NB4 (cell line): Measurements from ENCODE around the gene SAE1.

Experiments
- MYC ChIP-seq: IDR thresholded peaks from 2 replicates; pipeline ENCODE4 v1.6.1; 2011; ENCODE audit warnings: low read depth, low read length
- POLR2A ChIP-seq: IDR thresholded peaks from 2 replicates; pipeline ENCODE4 v1.6.1; 2011; ENCODE audit warnings: mild to moderate bottlenecking; ENCODE audit not compliant: insufficient read length; ENCODE audit errors: extremely low read depth
- TF ChIP-seq, protein P1 (sequence below): IDR thresholded peaks from one replicate; pipeline ENCODE4 v1.5.1; 2012; ENCODE audit warnings: low read depth, low read length

DNA sequence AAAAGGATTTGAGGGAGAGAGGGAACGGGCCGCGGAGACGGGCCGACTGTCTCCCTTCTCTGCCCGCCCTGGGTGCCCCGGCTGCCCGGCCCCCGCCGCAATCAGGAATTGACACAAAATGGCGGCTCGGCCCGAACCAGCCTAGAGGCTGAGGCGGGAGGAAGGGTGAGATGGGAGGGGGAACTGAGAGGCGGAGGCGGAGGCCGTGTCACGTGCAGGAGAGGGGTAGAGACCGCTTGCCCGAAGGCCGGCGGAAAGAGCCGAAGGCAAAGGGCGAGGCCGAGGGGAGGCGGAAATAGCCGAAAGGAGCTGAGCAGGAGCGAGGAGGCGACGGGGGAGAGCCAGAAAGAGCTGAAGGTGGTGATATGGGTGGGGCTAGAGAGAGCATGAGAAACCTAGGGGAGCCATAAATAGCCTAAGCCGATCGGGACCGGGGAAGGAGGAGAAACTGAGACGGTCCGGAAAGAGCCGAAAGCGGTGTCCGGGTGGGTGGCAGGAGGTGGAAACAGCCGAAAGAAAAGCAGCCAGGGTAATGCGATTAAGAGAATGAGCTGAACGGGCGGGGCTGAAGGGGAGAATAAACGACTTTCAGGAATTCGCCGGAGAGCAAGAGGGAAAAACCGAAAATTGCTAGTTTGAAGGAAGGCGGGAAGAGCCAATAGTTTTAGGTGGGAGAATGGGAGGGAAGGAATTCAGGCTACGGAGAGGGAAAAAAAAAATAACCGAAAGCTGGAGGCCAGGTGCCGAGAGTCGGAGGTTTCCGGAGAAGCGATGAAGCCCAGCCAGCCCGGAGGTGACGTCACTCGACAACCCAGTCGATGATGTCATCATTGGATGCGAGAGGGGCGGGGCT, 17.4 kb upstream of the SAE1 start, which contains the start of gene ZC3H4:
- TF ChIP-seq POLR2A (no peak), MYC (no peak)
- TF ChIP-seq, protein P1, sequence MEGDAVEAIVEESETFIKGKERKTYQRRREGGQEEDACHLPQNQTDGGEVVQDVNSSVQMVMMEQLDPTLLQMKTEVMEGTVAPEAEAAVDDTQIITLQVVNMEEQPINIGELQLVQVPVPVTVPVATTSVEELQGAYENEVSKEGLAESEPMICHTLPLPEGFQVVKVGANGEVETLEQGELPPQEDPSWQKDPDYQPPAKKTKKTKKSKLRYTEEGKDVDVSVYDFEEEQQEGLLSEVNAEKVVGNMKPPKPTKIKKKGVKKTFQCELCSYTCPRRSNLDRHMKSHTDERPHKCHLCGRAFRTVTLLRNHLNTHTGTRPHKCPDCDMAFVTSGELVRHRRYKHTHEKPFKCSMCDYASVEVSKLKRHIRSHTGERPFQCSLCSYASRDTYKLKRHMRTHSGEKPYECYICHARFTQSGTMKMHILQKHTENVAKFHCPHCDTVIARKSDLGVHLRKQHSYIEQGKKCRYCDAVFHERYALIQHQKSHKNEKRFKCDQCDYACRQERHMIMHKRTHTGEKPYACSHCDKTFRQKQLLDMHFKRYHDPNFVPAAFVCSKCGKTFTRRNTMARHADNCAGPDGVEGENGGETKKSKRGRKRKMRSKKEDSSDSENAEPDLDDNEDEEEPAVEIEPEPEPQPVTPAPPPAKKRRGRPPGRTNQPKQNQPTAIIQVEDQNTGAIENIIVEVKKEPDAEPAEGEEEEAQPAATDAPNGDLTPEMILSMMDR: no peak
